CD4-positive, alpha-beta T cell treated with Interleukin-1 beta for 1 hour (primary cell): ENCODE data around the gene PPP2R5D.
"Not testable (repeated sequence)": the region's sequence is repeated elsewhere in the genome, so short reads cannot be mapped to it uniquely, and the experiment has no call there.

ENCODE experiments used
- DNase-seq, 2 donors: peaks; one replicate each; pipeline ENCODE4 v3.0.0-alpha.2; 2020 to 2022

PPP2R5D gene

DNA sequence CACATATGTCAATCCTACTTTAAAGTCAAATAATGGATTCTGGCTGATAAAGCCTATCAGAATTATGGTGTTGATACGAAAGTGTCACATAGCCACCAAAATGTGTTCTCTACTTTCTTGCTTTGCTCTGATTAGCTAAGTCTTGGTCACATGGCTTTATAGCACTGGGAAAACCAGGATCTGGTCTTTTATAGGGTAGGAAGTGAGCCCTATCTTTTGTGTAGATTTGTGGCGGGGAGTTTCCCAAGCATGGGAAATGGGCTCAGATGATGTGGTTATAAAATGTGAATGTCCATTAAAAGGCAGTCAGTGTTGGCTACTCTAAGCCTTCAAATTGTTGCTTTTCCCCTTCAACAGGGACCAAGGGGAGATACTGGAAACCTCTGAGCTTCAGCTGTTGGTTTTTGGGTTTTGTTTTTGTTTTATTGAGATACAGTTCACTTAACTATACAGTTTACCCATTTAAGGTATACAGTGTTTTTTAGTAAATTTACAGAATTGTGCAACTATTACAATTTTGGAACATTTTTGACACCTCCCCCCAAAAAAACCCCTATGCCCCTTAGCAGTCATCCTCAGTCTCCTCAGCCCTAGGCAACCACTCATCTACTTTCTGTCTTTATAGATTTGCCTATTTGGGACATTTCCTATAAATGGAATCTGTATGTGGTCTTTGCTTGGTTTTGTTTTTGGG is 49.3 kb downstream of the PPP2R5D start:
- DNase-seq, result no peak

DNA sequence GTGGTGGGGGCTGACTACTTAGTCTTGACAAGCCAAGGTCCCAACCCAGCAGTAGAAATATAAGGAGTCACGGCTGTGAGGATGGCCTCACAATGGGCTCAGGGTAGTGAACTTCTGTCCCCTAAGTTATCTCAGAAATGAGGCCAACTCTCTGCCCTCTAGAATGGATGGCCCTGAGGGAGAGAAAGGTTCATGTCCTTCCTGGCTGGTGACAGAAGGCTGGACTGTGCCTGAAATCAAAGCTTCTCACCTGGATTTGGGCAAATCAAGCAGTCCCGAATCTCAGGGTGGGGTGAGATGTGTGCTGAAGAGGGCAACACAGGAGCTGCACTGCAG is 49.8 kb downstream of the PPP2R5D start:
- no peak for DNase-seq

DNA sequence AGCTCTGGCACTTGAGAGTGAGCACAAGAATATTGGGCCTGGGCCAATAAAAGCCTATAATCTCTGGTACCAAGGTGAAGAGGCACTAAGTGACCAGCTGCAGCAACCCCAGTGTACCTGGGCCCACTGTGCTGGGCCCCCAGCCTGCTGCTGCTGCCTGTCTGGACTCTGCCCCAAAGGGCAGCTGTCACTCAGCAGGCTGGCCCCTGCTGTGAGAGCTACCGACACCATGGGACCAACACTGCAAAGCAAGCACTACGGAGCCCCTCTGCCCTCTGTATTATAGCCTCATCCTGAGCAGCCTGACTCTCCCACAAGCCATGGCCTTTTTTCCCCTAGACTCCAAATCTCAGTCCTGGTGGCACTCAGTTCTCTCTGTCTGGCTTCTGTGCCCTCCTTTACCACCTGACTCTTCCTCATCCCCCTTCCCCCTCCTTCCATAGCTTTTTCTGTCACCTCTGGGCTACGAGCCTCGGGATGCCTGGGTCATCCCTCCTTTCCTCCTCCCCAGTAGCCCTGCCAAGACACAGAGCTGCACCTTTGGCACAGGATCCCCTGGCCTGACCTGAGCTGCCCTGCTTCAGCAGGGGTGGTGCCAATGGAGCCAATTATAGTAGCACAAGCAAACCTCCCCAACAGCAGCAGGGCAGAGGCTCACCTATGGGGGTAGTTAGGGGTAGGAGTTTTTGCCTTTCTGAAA is 51.3 kb downstream of the PPP2R5D start:
- no peak for DNase-seq

DNA sequence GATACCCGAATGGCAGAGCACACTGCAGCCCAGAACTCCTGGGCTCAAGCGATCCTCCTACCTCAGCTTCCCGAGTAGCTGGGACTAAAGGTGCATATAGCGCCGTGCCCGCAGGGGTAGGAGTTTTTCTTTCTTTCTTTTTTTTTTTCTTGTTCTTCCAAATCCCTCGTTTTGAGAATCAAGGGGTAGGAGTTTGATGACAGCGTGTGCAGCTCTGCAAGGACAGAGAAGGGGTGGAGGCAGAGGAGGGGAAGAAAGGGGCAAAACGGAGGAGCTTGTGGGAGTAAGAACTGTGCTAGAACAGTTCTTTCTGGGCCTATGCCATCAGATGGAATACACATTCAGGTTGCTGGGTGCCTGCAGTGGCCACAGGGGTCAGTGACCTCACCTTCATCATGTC is 52.3 kb downstream of the PPP2R5D start:
- DNase-seq, result no peak

DNA sequence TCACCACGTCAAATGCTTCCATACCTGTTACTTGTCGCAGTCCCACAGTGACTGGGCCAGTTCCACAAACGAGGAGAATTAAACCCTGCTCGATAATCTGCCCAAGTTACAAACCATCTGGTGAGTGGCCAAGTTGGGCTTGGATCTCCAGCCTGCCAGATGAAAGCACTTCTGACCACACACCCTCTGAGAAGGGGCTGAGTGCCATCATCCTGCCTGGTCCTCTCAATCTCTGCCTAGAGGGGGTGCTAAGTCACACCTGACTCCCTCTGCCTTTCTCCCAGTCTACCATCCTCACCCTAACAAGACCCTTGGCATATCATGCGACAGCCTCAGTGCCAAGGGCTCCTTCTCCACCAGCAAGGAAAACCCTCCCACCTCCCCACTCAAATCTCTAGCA is 52.8 kb downstream of the PPP2R5D start:
- DNase-seq, result no peak

DNA sequence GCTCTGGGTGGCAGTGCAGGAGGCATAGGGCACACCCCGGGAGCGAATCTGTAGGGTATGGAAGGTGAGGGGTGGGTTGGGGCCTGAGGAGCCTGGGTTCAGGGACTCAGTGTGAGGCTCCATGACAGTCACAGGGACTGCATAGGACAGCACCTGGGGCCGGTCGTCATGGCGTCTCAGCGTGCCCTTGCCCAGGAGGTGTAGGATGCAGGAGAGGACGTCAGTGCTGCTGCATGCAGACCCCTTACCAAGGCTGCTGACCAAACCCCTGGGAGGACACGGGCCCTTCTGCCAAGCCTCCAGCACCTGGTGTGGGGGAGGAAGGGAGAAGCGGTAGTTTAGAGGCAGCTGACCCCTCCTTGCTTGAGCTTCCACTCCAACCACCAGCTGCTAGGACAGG is 53.3 kb downstream of the PPP2R5D start:
- no peak for DNase-seq

DNA sequence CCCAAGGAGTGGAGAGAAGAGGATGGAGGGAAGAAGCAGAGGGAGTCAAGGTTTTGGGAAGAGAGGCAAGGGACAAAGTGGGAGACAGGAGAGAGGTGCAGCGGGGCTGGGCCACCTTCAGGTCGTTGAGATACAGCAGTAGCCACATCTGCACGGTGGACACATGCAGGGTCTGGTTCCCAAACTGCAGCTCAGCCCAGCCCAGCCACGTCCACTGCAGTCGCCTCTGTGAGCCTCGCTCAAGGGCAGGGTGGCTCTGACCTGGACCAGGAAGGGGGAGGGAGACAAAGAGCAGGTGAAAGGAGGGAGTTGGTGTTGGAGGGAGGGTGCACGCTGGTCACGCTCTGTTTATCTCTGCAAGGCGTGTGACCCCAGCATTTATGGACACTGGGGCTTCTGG is 54.4 kb downstream of the PPP2R5D start:
- DNase-seq, result no peak

DNA sequence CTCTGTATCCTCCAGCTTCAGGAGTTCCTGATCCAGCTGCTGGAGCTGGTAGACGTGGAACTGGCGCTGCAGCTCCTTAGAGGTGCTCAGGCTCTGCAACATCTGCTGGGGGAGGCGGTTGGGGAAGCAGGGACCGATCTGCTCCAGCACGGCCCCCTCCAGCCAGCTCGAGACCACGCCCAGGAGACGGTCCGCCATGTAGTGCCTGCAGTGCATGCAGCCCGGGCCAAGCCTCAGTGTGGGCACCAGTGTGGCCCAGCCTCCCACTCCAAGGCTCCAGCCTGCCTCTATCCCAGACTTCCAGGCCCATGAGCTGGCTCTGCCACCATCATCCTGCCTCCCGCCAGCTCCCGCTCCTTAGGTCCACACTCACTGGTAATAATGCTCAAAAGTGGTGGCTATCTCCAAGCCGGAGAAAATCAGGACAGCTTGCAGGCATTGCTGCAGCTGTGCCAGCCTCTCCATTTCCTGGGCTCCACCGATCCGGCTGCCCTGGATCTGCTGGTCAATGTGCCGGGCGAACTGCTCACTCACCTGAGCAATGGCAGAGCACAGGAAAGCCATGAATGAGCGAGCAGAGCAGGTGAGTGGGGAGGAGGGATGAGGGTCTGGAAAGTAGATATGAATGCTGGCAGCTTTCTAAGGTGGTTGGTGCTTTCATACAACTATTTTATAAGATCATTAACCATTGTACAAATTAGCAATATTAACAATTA is 56.3 kb downstream of the PPP2R5D start:
- no peak for DNase-seq

DNA sequence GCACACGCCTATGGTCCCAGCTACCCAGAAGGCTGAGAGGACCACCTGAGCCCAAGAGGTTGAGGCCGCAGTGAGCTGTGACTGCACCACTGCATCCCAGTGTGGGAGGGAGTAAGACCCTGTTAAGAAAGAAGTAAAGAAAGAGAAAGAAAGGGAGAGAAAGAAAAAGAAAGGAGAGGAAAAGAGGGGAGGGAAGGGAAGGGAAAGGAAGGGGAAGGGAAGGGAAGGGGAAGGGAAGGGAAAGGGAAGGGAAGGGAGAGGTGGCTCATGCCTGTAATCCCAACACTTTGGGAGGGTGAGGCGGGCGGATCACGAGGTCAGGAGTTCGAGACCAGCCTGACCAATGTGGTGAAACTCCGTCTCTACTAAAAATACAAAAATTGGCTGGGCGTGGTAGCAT is 57.1 kb downstream of the PPP2R5D start:
- not testable (repeated sequence) for DNase-seq

DNA sequence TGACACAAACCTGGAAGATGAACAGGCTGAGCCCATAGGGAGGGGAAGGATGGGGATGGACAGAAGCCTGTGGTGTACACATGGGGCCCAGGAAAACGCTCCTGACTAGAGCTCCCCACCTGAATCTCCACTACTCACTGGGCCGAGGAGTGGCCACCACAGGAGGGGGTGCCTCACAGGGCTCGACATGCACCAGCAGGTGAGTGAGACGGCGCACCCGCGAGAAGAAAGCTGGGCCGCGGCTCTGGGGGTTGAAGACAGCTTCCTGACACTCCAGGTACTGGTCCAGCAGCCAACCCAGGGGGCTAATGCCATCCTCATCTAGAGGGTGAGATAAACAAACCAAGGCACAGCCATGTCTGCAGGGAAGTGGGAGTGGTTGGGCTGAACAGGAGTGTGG is 58.9 kb downstream of the PPP2R5D start:
- DNase-seq, result no peak

DNA sequence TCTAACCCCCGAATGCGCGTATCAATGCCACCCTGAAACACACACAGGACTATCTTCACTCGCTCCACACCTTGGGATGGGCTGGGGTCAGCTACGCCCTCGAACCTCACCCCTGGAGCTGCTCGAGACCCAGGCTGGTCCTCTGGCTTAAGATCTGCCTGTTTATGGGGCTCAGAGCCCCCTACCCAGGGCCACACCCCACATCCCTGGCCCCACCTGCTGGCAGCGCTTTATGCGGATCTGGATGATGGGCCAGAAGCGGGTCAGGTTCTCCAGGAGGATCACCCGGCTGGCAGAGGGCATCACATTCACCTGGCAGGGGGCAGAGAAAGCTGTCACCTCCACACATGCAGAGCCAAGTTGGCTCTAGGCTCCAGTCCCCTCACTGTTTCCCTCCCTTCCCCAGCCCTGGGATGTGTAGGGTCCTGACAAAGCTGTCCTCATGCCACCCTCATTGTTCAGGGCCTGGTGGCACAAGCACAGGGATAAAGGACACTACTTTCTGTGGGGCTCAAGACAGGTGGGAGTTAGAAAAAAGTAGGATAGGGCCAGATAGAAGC is 61.1 kb downstream of the PPP2R5D start:
- DNase-seq, result no peak

DNA sequence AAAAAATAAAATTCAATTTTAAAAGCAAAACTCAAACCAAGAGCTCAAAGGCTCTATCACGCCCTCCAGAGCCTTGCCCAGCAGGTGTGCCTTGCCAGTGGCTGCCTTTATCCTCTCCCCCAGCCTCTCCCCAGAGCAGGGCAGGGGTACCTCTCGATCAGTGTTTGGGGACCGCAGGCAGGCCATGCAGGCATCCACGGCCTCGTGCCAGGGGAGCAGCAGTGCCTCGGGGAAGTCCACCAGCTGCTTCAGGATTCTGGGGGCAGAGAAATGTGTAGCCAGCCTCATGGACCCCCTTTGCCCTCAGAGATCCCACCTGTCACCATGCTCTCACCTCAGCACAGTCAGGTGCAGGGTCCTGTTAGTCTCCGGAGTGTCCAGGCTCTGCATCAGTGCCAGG is 63.6 kb downstream of the PPP2R5D start:
- DNase-seq, result no peak

DNA sequence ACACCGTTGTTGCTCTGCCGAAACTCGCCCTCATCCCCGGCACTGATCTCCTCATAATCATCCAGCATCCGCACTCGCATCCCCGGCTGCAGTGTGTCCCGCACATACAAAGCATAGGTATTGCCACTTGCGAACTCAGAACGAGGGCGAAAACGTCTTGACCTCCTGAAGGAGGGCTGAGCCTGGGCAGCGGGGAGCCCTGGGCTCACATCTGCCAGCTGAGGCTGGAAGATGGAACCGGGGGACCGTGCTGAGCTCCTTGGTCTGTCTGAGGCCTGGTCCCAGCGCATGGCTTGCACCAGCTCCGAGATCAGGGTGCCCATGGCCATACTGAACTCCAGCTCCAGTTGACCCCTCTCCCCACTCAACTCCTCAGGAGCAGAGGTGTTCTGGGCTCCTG is 66.6 kb downstream of the PPP2R5D start:
- DNase-seq, result no peak

DNA sequence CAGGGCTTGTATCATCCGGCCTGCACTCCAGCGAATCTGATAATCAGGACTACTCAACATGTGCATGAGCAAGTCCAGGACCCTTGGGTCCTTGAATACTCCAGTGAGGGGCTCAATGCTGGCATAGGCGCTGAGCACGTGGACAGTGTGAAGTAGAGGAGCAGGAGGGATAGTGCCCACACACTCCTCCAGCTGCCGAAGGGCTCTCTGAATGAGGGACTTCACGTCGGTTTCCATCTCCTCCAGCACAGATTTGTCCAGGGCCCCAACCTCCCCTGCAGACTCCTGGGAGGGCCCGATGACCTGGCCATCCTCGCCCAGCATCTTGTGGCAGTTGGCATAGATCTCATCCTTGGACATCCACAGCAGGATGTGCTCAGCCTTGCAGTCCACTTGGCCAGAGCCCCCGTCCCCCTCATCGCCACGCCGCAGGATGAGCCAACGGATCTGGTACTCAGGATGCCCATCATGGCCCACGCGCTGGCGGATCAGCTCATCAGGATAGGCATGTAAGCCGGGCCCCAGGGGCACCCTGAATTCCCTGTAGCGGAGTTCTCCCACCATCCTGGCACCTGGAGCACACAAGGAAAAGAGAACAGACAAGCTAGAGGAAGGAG is 68.0 kb downstream of the PPP2R5D start:
- no peak for DNase-seq

DNA sequence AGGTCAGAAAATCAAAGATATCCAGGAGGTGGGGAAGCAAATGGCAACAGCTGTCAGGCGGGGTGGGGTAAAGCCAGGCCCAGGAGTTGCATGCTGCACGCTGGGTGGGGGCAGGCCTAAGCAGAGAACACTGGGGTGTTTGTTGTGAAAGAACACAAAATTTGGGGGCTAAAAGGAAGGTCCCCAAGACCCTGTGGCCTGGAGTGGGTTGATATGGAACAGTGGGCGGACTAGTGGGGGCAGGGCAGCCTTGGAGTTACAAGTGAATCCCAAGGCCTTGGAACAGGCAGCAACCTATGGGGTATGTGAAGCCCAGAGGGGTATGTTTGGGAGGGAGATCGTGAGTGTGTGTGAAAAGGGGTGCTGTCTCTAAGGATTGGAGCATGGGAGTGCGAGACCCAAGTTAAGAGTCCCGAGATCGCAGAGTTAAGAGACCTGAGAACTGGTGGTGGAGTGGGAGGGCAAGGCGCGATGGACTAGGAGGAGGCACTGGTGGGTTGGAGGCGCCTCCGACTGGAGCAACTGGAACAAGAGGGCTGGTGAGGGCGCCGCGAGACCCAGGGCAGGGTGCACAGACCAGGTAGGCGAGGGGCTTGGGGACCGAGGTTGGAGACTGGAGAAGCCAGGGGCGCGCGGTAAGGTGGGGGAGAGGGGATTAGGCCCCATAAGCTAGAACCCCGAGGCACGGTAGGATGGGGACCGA is 68.6 kb downstream of the PPP2R5D start:
- DNase-seq, result peak in 1 of 2 donors; percentile 6

DNA sequence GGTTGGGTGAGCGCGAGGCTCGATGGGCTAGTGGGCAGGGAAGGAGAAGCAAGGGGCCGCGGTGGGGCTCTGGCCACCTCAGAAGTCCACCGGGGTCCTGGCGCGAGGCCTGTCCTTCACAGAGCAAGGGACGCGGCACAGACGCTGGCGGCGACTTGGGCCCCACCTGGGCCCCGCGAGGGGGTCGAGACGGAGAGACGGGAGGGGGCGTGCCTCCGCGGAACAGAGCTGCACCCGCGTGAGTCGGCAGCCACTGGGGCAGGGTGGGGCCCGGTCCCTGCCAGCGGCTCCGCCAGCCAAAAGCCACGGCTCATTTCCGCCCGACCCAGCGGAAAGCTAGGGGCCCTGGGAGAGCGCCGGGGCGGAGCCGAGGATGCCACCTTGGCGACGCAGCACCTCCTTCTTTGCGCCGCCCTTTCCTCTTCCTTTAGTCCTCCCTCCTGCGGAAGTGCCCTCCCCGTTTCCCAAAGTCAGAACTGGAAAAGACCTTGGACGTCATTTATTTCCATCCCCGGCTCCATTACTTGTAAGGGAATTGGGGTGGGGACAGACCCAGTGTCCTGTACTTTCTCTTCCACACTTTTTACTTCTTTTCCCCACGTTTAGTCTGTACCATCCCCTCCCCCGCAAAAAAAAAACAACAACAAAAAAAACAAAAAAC is 69.3 kb downstream of the PPP2R5D start, which contains the start of gene CUL7:
TSS of gene CUL7 (minus strand) at position 307 of the 661 bp plus-strand sequence. CDS start 1,063 bp downstream, outside the sequence.
- peak; percentile 88 to 92 for DNase-seq

DNA sequence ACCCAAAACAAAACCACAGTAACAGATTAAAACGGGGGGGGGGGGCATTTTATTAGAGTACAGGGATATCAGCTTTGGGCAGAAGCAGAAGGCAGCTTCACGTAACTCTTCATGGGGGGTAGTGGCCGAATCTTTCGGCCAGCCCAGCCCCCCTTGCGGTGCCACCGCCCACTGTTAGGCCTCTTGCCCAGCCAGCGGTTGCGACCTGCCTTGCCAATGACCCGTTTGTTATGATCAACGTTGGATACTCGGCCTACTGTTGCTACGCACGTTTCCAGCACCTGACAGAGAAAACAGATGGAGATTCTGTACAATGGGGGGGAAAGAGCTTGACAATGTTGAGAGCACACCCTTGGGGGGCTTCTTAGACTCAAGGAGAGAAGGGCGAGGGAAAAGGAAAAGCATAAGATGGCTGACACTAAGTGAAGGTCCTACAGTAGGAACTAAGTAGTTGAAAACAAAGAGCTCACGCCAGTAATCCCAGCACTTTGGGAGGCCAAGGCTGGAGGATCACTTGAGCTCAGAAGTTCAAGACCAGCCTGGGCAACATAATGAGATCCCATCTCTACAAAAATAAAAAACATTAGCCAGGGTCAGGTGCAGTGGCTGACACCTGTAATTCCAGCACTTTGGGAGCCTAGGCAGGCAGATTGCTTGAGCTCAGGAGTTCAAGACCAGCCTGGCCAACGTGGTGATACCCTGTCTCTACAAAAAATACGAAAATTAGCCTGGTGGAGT is 70.0 kb downstream of the PPP2R5D start:
- DNase-seq, result no peak

DNA sequence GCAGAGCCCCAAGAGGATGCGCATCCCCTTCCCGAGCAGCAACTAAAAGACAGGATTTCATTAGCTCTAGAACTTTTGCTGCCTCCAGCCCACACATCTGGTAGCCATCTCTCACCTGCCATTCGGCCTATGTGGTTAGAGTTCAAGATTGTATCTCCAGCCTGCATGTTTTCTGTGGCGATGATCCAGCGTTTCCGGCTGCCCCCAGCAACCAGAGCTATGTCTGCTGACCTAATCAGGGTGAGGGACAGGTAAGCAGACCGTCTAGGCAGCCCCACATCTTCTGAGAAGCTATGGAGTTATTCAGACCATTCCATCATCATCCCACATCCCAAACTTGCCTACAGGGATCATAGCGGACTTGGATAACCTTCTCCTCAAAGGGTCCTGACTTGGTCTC is 71.6 kb downstream of the PPP2R5D start:
- no peak for DNase-seq

DNA sequence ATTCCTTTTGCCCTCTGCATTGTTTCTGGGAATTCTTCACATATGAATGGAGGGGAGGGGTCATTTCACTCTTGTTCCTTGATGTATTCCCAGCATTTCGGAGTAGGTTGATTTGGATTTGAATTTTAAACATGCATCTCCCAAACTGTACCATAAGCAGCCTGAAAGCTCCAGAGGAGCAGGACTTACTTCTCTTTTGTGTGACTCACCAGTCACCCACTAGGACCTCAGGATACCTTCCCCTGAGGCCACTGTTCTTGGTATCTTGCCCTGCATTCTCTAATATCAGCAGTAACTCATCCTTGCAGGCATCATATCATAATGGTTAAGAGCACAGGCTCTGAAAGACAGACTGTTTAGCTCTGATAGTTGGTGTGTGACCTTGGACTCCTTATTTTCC is 74.2 kb downstream of the PPP2R5D start:
- no peak for DNase-seq

DNA sequence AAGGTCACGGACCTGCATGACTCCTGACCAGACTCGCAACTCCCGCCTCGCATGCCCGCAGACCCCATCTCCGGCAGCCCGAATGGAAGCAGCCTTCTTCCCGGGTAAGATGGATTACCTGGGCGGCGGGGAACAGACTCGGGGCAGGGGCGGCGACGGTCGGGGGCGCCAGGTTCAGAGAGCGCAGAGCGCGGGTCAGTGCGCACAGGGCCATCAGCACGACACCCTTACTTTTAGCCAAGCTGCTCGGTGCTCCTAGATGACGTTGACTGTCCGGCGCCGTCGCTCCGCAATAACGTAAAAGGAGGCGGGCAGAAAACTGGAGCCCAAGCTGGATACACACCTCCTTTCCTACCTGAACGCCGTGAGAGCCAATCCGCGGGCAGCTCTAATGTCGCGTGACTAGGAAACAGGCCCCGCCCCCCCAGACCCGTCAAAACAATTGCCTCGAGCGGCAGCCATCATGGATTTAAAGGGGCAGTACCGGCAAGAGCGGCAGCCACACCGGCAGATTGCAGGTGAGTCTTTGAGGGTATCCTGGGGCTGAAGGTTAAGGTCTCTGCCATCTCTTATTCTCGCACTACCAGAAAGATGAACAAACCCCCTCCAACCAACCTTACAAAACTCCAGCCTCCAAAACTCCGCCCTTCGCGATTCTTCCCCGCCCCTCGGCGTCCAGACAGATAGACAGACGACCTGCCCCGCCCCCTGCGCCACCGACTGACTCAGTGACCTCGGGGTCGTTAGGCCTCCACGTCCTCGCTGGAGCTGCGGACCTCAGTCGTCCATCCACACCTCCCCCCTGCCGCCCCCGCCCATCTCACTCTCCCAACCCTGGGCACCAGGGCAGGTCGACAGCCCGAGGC is 75.0 kb downstream of the PPP2R5D start, which contains the start of the genes KLC4 and MRPL2:
TSS of gene KLC4 (plus strand) at position 464 of the 866 bp plus-strand sequence. CDS start 1,705 bp downstream, outside the sequence.
TSS of gene MRPL2 (minus strand) at position 267 of the 866 bp plus-strand sequence. CDS start at position 214, 53 bp downstream.
- DNase-seq, result peak; percentile 98
